ENCODE data around the gene SCN8A. TPM values are rescaled to one million over a fixed set of nuclear protein-coding genes. Genes with fewer than 3 reads are reported as not detected.
A peak's percentile ranks its signal among the peaks of the same experiment; 100 is the strongest.

SCN8A gene
- total RNA-seq, 1 donor from 2014 or later = 5.0 TPM

DNA sequence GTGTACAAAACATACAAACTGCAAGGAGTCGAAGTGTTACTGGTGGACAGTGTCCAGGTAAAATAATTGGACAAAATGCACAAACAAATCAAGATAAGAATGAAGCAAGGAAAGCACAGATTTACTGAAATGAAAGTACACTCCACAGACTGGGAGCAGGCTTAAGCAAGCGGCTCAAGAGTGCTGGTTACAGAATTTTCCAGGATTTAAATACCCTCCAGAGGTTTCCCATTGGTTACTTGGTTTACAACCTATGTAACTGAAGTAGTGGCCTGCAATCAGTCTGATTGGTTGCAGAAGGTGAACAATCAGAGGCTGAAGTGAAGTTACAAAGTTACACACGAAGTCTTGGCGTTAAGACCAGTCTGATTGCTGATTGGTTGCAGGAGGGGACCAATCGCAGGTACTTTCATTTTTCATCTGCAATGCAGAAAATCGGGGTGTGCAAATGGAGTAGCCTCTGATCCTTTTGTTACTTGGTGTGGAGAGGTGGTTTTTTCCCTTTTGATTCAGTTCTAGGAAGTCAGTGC is 11.6 kb upstream of the SCN8A start:
- TF ChIP-seq, protein P1, sequence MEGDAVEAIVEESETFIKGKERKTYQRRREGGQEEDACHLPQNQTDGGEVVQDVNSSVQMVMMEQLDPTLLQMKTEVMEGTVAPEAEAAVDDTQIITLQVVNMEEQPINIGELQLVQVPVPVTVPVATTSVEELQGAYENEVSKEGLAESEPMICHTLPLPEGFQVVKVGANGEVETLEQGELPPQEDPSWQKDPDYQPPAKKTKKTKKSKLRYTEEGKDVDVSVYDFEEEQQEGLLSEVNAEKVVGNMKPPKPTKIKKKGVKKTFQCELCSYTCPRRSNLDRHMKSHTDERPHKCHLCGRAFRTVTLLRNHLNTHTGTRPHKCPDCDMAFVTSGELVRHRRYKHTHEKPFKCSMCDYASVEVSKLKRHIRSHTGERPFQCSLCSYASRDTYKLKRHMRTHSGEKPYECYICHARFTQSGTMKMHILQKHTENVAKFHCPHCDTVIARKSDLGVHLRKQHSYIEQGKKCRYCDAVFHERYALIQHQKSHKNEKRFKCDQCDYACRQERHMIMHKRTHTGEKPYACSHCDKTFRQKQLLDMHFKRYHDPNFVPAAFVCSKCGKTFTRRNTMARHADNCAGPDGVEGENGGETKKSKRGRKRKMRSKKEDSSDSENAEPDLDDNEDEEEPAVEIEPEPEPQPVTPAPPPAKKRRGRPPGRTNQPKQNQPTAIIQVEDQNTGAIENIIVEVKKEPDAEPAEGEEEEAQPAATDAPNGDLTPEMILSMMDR (IDR thresholded peaks at IDR 0.05; ENCODE audit: unreplicated experiment) = no peak
- Mint-ChIP-seq H3K36me3 (ENCODE audit: low read depth, unreplicated experiment) (no peaks in the 10 kb centered on the region), H3K27ac (ENCODE audit: unreplicated experiment) (no peak overlapping the region), H3K4me3 (ENCODE audit: unreplicated experiment) (no peak overlapping the region), H3K9me3 (ENCODE audit: unreplicated experiment) (no peaks in the 10 kb centered on the region), H3K27me3 (ENCODE audit: unreplicated experiment) (peaks cover 2% of the 10 kb centered on the region), H3K4me1 (ENCODE audit: unreplicated experiment) (no peaks in the 10 kb centered on the region)
- no peak for DNase-seq (ENCODE audit: low spot score)

- TF ChIP-seq, protein P1 (IDR thresholded peaks at IDR 0.05; ENCODE audit: unreplicated experiment) = no peak
- H3K27me3 Mint-ChIP-seq (ENCODE audit: unreplicated experiment) = peaks cover 13% of the 10 kb centered on the region
- H3K4me3 Mint-ChIP-seq (ENCODE audit: unreplicated experiment) = no peak overlapping the region
- peaks cover 12% of the 10 kb centered on the region for H3K4me1 Mint-ChIP-seq (ENCODE audit: unreplicated experiment)
- H3K27ac Mint-ChIP-seq (ENCODE audit: unreplicated experiment) = no peak overlapping the region
- no peaks in the 10 kb centered on the region for H3K9me3 Mint-ChIP-seq (ENCODE audit: unreplicated experiment)
- peaks cover 9% of the 10 kb centered on the region for H3K36me3 Mint-ChIP-seq (ENCODE audit: low read depth, unreplicated experiment)
- DNase-seq (ENCODE audit: low spot score) = no peak
These were observed 2.0 kb upstream of the SCN8A start for GRCh38 chr12:51589060-51589459.

DNA sequence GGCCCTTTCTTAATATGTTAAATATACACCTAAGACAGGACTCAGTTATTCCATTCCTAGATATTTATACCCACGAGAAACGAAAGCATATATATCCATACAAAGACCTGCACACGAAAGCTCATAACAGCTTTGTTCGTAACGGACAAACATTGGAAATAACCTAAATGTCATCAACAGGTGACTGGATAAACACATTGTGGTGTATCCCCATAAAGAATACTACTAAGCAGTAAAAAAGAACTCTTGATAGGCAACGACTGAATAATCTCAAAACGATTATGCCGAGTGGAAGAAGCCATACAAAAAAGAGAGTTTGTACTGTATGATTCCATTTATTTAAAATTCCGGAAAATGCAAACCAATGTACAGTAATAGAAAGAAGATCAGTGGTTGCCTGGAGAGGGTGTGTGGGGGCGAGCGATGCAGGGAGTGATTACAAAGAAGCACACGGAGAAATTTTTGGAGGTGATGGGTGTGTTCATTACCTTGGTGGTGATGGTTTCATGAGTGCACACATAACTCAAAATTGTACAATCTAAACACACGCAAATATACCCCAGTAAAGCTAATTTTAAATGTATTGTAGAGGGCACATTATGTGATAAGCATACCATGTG is 1.4 kb upstream of the SCN8A start:
- Mint-ChIP-seq H3K4me1 (ENCODE audit: unreplicated experiment) (peaks cover 12% of the 10 kb centered on the region), H3K27me3 (ENCODE audit: unreplicated experiment) (peaks cover 13% of the 10 kb centered on the region), H3K27ac (ENCODE audit: unreplicated experiment) (peak overlapping the region; percentile 55), H3K4me3 (ENCODE audit: unreplicated experiment) (peak overlapping the region; percentile 92), H3K9me3 (ENCODE audit: unreplicated experiment) (no peaks in the 10 kb centered on the region), H3K36me3 (ENCODE audit: low read depth, unreplicated experiment) (peaks cover 9% of the 10 kb centered on the region)
- no peak for DNase-seq (ENCODE audit: low spot score)
- TF ChIP-seq, protein P1 (IDR thresholded peaks at IDR 0.05; ENCODE audit: unreplicated experiment) = no peak

DNA sequence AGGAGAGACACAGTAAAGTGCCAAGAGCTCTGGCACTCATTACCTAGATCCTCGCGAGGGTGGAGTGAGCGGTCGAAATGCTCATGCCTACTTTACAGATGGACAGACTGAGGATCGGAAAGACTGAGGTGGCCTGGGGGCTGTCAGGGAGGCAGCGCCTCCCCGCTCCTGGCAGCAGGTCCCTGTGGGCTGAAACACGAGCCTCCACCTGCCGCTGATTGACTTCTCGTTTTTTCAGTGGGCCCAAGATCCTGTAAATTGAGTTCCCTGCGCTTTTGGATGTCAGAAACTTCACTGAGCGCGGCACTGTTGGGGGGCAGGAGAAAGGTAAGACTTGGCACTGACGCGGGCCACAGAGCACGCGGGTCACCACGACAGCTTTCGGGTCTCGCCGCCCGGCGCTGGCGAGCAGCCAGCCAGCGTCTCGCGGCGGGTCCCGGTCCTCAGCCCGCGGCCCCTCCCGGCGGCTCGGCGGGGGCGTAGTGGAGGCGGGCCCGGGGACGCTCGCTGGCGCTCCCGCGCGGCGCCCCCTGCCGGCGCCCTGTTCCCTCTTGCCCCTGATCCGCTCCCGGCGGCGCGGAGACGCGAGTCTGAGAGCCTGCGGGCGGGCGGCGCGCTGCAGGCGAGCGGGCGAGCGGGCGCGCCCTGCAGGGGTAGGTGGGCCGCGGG is 552 bp upstream of the SCN8A start:
- Mint-ChIP-seq H3K4me1 (ENCODE audit: unreplicated experiment) (peaks cover 12% of the 10 kb centered on the region), H3K4me3 (ENCODE audit: unreplicated experiment) (peak overlapping the region; percentile 92), H3K27me3 (ENCODE audit: unreplicated experiment) (peaks cover 13% of the 10 kb centered on the region), H3K9me3 (ENCODE audit: unreplicated experiment) (no peaks in the 10 kb centered on the region), H3K36me3 (ENCODE audit: low read depth, unreplicated experiment) (peaks cover 9% of the 10 kb centered on the region), H3K27ac (ENCODE audit: unreplicated experiment) (peak overlapping the region; percentile 55)
- DNase-seq (ENCODE audit: low spot score) = peak; percentile 94
- TF ChIP-seq, protein P1 (IDR thresholded peaks at IDR 0.05; ENCODE audit: unreplicated experiment) = peak; percentile 70
